NCI-H345 treated with DMSO at 0.1 percent for 48 hours (cell line): ENCODE results near the gene ARPIN.
"Not testable (repeated sequence)": the region's sequence is repeated elsewhere in the genome, so short reads cannot be mapped to it uniquely, and the experiment has no call there.

ENCODE experiments used
- DNase-seq: peaks from one replicate; lab custom pipeline; 2025; ENCODE audit not compliant: unreplicated experiment; lab: John Stamatoyannopoulos, UW

Gene ARPIN

DNA sequence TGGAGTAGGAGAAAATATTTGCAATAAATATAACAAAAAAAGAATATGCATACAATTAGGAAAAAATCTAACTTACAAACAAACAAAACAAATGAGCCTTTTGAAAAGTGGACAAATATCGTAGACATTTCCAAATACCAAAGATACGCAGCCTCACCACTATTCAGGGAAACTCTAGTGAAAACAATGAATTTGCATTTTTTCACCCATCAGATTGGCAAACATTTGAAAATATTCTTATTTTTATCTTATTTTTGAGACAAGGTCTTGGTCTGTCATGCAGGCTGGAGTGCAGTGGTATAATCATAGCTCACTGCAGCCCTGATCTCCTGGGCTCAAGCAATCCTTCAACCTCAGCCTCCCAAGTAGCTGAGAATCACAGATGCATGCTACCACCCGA lies 34.4 kb downstream of the ARPIN start:
- DNase-seq = no peak

- DNase-seq = no peak
Observed at GRCh38 chr15:89877083-89877425, 35.7 kb downstream of the ARPIN start.

- DNase-seq = no peak
Observed at GRCh38 chr15:89876396-89877082, 36.2 kb downstream of the ARPIN start.

GRCh38 chr15:89875741-89876140 lies 37.0 kb downstream of the ARPIN start:
- no peak for DNase-seq

DNA sequence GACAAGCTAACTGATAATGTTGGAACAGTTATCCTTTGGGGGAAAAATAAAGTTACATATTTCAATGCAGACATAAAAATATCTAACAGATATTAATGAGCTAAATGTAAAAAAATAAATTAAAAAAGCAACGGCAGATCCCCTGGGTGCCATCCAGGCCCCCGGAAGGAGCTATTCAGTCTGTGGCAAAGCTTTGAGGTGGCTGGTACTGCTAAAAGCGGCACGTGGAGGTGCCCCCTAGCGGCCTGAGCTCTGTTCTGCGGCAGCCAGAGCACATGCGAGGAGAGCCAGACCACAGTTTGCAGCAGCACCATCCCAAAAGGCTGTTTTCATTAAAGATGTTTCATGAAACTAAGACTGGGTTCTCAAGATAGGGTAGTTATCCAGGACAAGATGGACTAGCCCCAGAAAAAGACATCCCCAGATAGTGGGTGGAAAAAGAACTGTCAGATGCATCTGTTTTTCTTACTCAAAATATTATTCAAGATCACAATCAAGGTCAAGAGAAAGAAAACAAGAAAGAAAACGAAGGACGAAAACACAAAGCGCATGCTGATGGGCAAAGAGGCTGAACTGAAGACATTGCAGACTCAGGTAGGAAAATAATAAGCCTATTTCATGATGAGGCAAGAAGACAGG lies 37.7 kb downstream of the ARPIN start:
- peak; percentile 11 for DNase-seq

- no peak for DNase-seq
Observed at GRCh38 chr15:89870688-89871288, 42.0 kb downstream of the ARPIN start.

DNA sequence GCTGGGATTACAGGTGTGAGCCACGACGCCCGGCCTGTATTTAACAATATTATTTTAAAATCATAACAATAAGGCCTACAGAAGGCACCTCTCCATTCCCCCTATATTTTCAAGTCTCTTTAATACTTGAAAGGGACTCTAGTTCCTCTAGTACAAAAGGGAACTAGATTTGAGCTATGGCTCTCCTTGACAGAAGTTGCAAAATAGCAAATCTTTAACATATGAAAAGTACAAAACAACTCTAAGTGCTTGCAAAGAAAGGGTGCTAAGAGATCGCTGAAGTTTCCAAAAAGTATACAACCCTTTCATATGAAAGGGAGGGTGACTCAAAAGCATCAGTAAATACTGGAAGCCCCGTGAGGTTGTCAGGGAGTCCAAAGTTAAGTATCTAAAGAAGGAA lies 42.7 kb downstream of the ARPIN start:
- no peak for DNase-seq

DNA sequence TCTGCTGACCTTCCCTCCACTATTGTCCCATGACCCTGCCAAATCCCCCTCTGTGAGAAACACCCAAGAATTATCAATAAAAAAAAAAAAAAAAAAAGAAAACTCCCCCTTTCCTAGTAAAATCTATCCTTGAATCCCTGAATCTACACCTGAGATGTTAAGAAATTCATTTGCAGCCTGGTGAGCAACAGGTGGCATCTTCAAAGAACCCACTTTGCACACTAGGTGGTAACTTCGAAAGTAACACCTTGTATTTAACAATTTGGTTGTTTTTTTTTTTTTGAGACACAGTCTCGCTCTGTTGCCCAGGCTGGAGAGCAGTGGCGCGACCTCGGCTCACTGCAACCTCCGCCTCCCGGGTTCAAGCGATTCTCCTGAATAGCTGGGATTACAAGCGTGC lies 43.3 kb downstream of the ARPIN start:
- not testable (repeated sequence) for DNase-seq

DNA sequence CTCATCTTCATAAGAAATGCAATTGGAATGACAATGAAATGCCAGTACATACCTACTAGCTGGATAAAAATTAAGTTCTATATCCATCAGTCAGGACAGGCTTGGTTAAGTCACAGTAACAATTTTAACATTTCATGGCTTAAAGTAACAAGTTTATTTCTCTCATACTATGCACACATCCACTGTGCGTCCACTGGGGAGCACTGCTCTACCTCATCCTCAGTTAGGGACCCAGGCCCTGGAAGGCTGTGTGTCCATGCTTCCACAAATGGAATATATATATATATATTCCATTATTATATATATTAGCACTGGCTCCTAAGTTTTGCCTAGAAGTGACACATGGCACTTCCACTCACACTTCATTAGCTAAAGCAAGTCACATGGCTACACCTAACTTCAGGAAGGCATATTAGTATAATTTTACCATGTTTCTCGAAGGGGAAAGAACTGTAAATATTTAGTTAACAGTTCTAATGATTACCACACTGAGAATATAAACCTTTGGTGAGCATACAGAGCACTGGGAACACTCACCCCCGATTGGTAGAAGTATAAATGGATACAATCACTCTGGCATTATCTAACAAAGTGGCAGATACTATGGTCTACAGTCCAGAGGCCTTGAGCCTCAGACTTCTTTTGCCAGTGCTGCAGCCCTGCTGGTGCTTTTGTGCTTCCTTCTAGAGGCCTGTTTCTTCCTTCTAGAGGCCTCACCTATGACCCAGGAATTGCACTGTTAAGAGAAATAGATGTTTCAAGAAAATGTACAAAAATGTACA lies 47.6 kb downstream of the ARPIN start:
- no peak for DNase-seq

- no peak for DNase-seq
Observed at GRCh38 chr15:89863918-89864317, 48.8 kb downstream of the ARPIN start.

DNA sequence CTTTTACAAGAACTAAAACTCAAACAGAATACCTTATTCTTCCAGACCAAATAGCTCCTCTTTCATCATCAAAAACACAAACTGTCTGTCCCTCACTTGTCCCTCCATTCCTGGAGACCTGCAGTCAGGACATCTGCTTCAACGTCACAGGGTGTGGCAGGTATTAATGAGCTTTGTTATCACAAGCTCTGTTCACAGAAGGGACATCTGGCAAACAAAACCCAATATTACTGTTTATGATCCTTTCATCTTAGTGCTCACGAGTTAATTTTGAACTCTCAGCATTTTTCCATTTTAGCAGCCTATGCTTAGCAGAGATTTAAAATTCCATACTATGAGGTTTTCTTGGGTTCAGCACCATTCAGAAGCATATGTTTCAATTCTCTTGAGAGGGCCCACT lies 51.9 kb downstream of the ARPIN start:
- DNase-seq = no peak

GRCh38 chr15:89860431-89860830 lies 52.3 kb downstream of the ARPIN start:
- DNase-seq = no peak

DNA sequence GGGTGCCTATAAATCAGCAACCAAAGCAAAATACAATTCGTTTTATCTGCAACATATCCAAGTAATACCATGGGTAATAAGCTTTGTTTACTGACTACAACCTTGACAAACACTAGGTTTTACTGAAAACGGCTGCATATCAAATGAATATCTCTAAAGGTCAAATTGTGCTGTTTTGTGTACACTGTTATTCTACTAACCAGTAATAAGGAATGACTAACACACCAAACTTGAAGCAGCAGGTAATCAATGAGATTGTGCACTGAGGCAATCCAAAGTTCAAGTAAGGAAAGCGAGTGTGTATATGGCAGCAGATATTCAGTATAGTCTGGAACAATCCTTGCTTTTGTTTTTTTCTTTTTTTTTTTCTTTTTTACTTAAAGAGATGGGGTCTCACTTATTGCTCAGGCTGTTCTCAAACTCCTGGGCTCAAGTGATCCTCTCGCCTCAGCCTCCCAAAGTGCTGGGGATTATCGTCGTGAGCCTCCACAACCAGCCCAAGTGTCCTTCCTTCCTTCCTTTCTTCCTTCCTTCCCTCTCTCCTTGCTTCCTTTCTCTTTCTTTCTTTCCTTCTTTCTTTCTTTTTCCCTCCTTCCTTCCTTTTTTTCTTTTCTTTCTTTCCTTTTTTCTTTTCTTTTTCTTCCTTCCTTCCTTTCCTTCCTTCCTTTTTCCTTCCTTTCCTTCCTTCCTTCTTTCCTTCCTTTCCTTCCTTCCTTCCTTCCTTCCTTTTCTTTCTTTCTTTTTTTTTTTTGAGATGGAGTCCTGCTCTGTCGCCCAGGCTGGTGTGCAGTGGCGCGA lies 53.9 kb downstream of the ARPIN start:
- no peak for DNase-seq

DNA sequence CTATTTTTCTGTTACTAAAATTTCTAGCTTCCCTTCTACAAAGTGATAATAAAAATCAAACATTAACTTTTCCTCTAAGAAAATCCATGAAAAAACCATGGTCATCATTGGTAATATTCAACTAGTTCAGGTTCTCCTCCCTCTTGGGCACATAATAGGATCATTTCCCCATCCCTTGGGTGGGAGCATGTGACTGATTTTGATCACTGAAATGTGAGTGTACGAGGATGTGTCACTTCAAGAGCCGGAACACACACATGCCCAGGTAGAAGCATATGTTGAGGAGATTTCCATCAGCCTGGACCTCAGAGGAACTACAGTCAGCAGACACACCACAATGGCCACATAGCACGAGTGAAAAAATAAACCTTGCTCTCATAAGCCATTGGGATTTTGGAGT lies 55.1 kb downstream of the ARPIN start:
- DNase-seq = no peak

DNA sequence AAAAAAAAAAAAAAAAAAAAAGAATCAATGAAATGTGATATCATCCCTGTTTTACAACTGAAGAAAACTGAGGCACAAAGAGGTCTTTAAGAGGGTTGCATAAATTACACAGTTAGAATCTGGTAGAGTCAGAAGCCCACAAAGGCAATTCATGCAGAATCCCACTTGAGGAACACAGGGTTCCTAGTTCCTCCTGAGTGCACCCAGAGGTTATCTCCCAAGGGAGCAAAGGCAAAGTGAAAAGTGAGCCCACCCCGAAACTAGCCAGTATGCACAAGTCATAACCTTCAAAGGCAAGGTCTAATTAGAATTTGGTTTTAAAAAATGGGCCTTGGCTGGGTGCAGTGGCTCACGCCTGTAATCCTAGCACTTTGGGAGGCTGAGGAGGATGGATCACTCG lies 56.8 kb downstream of the ARPIN start:
- no peak for DNase-seq

- not testable (repeated sequence) for DNase-seq
Observed at GRCh38 chr15:89854863-89855262, 57.9 kb downstream of the ARPIN start.

GRCh38 chr15:89852342-89852995 lies 60.3 kb downstream of the ARPIN start:
- DNase-seq = no peak

GRCh38 chr15:89851673-89852341 lies 60.9 kb downstream of the ARPIN start:
- DNase-seq = no peak

DNA sequence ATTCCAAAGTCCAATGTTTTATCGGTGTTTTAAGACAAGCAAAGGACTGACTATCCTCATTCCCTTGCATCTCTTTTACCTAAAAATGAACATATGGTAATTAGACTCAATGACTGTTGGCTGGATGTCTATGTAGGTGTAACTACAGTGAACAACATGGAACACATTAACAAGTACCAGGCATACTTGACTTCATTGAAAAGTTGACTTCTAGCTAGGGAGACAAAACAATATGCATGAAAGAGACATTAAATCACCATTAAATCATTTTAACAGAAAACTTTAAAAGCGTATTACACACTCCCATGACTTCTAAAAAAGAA lies 63.8 kb downstream of the ARPIN start:
- no peak for DNase-seq

GRCh38 chr15:89847101-89847500 lies 65.7 kb downstream of the ARPIN start:
- no peak for DNase-seq
